DMS53 (cell line): Measurements from ENCODE around the gene DIP2A.
"Not testable (repeated sequence)": the region's sequence is repeated elsewhere in the genome, so short reads cannot be mapped to it uniquely, and the experiment has no call there.

Source experiments
- DNase-seq: peaks from one replicate; lab custom pipeline; 2025; lab: John Stamatoyannopoulos, UW

The DIP2A gene

DNA sequence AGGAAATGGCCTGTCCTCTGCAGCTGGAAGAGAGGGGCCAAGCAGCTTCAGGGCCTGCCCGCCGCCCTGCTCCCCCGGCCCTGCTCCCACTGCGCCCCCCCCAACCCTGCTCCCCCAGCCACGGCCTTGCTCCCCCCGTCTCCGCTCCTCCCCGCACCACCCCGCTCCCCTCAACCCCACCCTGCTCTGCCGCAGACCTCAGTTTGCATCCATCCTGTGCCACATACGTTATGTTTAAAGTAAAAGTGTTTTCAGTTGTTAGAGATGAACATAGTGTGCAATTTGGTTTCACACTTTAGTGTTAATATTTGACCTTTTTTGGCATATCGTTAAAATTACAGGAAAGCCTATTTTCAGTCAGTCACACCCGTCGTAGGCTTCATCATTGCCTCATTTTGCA is 34.1 kb upstream of the DIP2A start:
- no peak for DNase-seq

DNA sequence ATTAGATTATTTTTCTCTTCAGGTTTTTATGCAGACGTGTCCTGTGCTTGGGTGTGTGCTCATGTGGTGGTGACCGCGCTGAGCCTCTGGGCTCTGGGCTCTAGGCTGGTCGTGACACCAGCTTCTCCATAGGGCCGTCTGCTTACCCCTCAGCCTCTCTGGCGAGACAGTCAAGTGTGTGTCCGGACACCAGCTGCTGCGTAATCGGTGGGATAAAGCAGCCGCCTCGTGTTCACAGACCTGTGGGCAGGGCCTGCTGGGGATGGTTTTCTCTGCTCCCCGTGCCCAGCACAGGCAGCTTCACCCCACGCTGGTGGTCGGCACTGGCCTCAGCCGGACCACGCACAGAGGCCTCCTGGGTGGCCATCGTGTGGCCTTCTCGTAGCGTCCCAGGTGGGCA is 33.6 kb upstream of the DIP2A start:
- peak; percentile 91 for DNase-seq

DNA sequence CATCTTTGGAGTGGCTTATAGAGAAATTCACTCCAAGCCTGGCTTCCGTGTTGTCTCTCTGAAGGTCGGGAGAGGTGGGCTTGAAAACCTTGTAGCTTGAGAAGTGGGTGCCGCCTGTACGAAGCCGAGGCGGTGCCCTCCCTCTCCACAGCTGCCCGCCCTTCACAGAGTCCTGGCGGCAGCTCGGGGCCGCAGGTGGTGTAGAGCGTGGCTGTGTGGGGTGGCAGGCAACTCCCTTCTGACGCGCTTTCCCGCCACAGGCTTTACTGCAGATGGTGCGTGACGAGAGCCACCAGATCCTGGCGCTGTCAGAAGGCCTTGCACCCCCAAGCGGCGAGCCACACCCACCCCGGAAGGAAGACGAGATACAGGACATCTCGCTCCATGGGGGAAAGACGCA is 33.1 kb upstream of the DIP2A start:
- peak; percentile 94 for DNase-seq

DNA sequence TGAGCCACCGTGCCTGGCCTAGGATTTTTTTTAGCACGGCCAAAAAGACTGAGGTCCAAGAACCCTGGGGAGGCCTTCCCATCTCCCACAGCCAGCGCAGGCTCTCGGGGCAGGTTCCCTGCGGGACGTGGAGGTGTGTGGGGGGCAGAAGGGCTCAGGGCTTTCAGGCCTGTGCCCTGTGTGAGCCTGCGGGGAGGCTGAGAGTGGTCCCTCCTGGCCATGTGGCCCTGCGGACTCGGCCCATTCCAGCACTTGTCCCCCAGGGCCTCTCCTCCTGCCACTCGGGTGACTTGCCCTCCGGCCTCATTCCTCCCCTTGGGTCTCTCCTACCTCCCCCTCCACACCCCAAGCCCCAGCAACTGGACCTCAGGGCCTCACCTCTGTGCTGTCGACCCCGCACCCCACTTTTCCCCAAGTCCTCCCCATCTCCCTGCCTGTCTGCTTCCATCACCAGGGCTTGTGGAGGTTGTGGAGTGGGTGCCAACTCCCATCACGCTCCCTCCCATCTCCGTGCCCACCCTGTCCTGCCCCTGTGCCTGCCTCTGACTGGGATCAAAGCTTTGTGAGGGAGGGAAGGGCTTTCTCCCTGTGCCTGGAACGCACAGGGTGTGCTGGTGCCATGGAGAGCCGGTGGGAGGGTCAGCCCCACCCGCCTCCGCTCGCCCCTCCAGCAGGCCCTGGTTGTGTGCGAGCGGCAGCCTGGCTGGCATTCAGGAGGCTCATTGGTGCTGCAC is 32.2 kb upstream of the DIP2A start:
- no peak for DNase-seq

DNA sequence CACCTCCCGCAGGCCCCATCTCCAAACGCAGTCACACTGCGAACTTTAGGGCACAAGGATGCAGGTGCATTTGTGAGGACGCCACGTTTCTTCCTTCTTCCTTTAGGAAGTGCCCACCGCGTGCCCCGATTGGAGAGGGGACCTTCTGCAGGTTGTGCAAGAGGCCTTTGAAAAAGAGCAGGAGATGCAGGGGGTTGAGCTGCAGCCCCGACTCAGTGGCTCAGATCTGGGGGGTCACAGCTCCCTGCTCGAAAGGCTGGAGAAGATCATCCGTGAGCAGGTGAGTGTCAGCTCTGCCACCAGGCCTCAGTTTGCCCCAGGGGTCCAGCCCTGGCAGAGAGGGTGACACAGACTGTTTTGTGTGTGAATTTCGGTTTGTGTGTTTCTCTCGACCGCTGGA is 31.2 kb upstream of the DIP2A start:
- DNase-seq: no peak

DNA sequence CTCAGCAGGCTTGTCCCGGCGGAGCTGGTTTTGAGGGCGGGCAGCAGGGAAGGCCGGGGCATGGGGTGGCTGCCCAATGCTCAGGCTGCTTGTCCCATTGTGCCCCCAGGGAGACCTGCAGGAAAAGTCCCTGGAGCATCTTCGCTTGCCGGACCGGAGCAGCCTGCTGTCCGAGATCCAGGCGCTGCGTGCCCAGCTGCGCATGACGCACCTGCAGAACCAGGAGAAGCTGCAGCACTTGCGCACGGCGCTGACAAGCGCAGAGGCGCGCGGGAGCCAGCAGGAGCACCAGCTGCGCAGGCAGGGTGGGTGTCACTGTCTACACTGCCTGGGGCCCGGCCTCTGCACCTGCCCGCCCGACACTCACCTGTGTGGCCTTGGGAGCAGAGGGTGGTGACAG is 30.4 kb upstream of the DIP2A start:
- DNase-seq: no peak

DNA sequence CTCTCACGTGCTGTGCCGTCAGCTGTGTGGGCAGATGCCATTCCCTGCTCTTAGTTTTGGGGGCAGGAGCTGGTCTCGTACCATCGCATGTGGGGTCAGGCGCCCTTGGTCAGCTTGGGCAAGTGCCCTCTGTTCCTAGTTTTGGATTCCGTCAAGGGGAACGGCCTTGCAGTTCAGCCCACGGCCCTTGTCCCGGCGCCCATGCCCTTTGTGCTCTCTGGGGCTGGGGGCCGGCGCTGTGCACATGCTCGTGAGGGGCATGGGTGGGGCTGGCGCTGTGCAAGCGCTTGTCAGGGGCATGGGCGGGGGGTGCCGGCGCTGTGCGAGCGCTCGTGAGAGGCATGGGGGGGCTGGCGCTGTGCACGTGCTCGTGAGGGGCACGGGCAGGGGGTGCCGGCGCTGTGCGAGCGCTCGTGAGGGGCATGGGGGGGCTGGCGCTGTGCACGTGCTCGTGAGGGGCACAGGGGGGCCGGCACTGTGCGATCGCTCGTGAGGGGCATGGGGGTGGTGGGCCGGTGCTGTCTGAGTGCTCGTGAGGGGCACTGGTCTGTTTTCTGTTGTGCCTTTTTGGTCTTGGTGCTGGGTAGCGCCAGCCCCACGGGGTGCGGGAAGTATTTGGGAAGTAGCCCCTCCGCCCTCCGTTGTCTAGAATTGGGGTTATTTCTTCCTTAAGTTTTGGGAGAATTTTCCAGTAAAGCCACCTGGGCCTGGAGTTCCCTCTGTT is 29.5 kb upstream of the DIP2A start:
- no peak for DNase-seq

DNA sequence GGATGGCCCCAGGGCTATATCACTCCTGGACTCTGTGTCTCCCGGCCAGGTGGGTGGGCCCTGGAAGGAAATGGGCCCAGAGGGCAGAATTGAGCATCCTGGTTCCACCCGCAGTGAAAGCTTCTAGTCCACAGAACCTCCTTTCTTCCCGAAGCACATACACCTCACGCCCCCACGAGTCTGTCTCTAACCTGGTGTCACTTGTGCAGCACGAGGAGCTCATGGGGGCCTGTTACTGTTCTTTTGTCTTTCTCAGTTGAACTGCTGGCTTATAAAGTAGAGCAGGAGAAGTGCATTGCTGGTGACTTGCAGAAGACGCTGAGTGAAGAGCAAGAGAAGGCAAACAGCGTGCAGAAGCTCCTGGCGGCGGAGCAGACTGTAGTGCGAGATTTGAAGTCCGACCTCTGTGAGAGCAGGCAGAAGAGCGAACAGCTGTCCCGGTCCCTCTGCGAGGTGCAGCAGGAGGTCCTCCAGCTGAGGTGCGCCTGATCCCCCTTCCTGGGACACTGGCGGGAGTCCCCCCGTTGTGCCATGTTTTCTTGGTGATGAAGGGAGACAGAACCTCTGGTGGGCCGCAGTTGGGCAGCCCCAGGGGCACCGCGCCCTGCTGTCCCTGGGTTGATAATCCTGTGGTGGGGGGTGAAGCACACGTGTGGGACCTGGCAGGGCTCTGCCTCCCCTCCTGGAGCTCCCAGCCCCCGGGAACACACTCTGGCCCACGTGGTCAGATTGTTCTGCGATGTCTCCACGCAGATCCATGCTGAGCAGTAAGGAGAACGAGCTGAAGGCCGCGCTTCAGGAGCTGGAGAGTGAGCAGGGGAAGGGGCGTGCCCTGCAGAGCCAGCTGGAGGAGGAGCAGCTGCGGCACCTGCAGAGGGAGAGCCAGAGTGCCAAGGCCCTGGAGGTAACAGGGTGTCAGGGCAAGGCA is 28.7 kb upstream of the DIP2A start:
- DNase-seq: peak; percentile 11

DNA sequence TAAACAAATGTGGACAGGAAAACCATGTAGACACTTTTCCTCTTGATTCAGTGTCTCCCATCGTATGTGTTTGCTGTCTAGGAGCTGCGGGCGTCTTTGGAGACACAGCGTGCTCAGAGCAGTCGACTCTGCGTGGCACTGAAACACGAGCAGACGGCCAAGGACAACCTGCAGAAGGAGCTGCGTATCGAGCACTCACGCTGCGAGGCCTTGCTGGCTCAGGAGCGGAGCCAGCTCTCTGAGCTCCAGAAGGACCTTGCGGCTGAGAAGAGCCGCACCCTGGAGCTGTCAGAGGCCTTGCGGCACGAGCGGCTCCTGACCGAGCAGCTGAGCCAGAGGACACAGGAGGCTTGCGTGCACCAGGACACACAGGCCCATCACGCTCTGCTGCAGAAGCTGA is 27.2 kb upstream of the DIP2A start:
- no peak for DNase-seq

DNA sequence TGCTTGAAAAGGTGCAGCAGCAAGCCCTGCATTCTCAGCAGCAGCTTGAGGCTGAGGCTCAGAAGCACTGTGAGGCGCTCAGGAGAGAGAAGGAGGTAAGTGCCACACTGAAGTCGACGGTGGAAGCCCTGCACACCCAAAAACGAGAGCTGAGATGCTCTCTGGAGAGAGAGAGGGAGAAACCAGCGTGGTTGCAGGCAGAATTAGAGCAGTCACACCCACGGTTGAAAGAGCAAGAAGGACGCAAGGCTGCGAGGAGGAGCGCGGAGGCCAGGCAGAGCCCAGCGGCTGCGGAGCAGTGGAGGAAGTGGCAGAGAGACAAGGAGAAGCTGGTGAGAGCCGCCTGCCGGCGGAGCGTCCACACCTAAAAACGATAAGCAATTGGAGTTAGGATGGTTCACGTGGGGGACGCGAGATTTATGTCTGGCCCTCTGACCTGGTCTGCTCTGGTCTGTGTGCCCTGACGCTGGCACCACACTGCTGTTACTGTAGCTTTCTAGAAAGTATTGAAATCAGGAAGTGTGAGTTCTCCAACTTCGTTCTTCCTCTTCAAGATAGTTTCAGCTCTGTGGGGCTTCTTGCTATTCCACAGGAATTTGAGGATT is 26.7 kb upstream of the DIP2A start:
- DNase-seq: no peak

DNA sequence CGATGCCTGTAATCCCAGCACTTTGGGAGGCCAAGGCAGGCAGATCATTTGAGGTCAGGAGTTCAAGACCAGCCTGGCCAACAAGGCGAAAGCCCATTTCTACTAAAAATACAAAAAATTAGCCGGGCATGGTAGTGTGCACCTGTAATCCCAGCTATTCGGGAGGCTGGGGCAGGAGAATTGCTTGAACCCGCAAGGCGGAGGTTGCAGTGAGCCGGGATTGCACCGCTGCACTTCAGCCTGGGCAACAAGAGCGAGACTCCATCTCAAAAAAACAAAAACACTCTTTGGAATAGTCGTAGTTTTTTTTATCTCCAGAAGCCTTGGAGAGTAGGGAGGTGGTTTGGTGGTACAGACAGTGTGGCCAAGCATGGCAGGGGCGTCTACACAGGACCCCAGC is 25.6 kb upstream of the DIP2A start:
- not testable (repeated sequence) for DNase-seq

DNA sequence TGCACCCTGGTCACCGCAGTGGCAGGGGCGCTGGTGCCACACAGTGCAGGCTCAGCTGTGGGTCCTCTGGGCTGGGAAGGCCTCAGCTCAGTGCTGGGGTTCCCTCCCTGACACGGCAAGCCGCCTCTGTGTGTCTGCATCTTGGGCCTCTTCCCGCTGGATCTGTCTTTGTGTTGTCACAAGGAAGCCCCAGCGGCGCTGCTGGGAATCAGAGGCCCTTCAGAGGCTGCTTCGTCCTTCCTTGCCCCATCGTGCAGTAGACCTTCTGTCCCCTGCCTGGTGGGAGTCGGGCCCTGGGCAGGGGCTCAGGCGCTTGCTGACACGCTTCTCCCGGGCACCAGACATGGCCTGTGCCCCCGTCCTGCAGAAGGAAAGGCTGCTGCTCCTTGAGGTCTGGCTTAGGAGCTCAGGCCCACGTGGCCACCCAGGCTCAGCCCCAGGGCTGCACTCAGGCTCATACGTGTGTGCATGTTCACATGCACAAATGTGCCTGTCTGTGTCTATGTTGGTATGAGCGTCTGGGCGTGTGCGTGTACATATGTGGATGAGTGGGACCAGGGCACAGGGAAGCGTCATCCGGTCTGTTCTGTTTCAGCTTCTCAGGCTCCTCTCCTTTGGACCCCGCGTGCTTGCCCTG is 24.3 kb upstream of the DIP2A start:
- DNase-seq: no peak

DNA sequence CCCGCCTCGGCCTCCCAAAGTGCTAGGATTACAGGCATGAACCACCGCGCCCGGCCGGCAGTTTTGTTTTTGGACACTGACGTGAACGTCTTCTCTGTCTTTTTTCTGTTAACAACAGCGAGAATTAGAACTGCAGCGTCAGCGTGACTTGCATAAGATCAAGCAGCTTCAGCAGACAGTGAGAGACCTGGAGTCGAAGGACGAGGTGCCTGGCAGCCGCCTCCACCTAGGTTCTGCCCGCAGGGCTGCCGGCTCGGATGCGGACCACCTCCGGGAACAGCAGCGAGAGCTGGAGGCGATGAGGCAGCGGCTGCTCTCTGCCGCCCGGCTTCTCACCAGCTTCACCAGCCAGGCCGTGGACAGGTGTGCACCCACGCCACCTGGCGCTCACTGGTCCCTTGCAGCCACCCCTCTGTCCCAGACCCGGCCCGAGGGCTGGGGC is 22.9 kb upstream of the DIP2A start:
- no peak for DNase-seq

DNA sequence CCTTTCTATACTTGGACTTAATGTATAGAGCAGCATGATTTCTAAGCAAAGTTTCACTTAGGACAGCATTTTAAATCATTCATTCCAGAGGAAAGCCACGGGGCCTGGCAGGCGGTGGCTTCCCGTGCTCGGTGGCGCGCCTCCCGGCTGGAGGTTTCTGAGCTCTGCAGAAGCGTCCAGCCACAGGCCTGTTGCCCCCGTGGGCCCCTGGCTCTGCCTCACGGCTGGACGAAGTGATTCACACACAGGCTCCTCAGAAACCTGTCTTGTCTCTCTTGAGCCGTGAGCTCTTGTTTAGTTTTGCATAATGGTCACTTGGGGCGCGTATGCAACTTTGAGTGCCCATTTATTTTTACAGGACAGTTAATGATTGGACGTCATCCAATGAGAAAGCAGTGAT is 22.1 kb upstream of the DIP2A start:
- no peak for DNase-seq

DNA sequence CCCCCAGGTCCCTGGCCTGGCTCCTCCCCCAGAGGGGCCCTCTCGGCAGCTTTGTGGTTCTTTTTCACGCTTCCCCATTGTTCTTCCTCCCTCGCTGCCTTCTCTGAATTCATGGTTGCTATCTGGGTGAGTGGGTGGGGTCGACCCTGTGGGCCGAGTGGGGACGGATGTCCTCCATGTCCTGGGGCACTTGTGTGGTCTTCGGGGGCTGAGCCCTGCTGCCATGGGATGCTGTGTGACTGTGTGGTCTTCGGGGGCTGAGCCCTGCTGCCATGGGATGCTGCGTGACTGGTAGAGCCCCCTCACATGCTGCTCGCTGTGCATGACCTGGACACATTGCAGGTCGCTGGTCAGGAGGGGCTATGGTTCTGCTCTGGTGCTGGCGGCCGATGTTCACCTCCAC is 21.6 kb upstream of the DIP2A start:
- DNase-seq: no peak

DNA sequence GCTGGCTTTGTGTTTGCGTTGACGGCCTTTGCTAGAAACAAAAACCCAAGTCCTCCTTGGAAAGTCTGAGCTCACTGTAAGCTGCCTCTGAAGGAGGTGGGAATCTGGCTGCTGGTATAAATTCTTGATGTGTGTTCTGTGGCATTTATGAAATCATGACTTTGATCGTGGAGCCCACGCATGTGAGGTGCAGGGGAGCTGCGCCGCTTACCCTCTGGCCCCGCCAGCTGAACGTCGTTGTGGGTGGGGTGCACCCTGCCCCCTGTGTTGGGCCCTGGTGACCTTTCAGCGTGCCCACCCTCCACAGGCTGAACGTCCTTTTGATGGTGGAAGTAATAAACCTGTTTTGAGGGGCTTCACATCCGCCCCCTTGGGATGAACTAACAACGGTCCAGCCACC is 21.2 kb upstream of the DIP2A start:
- no peak for DNase-seq

DNA sequence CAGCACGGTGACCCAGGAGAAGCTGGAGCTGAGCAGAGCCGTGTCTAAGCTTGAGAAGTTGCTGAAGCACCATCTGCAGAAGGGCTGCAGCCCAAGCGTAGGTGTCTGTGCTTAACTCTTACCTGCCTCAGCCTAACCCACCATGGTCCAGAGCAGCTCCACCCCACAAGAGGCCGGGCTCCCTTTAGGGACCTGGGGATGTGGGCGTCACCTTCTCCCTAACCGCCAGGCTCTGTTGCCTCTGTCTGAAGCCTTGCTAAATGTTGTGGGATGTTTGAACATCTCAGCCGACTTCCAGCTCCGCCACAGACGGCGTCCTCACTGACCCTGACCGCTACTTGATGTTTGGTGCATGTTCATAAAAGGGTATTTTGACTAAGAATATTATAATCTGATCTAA is 20.4 kb upstream of the DIP2A start:
- no peak for DNase-seq

DNA sequence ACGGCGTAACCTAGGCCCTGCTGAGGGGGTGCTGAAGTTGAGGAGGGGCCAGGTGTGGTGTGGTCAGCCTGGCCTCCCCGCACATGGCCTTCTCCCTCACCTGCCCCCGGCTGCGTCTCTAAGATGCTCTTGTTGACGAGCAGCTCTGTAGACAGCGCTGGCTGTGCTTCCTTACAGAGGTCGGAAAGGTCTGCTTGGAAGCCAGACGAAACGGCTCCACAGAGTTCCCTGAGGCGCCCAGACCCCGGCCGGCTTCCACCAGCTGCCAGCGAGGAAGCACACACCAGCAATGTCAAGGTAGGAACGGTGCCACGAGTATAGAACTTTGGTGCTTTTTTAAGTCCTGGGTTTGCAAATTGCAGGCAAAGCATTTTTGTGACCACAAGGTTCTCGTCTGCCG is 18.8 kb upstream of the DIP2A start:
- no peak for DNase-seq

DNA sequence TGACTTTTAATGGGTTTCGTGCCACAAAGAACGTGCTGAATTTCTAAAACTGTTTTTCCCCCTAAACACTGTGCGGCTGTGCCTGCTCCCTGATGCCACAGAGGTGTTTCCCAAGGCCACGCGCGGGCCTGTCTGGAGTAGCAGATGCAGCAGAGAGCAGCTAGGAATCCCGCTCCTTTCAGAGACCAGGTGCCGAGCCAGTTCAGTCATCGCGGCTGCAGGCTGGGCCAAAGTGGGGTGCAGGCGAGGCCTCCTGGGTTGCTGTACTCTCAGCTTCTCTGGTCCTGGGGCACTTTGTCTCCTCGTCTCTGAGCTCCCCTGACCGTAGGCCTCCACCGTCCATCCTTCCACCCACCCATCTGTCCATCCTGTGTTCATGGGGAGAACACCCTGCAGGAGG is 17.4 kb upstream of the DIP2A start:
- DNase-seq: no peak

DNA sequence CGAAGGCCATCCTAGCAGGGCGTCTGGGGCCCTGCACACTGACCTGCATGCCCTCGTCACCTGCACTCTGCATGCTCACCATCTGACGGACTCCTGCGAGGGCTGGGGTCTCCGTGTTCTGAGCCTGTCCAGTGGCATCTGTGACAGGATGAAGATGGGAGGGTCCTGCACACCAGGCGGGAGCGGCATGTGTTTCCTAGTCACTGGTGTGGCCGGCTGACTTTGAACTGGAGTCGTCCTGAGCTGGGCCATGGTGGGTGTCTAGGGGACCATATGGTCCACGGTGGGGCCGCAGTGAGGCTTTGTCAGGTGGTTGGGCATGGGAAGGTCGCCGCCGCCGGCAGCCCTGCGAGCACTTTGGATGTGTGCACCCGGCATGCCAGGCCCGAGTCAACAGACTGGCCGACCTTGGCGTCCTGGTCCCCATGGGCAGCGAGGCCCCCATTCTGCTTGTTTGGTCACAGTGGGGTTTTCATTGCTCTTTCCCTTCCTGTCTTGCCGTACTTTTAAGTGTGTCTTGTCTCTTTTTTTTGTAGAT is 16.7 kb upstream of the DIP2A start:
- no peak for DNase-seq

DNA sequence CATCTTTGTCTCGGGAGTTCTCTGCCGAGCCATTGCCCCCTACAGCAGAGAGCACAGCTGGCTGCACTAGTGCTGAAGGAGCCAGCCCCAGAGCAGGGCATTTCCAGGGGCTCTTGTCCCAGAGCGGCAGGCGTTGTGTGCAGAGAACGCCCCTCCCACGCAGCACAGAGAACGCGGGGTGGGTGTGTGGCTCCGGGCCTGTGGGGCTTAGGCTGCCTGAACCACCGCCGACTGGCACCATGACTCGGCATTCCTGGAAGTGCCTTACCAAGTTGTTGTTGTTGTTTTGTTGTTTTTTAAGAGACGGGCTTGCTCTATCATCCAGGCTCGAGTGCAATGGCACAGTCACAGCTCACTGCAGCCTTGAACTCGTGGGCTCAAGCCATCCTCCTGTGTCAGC is 15.8 kb upstream of the DIP2A start:
- no peak for DNase-seq

DNA sequence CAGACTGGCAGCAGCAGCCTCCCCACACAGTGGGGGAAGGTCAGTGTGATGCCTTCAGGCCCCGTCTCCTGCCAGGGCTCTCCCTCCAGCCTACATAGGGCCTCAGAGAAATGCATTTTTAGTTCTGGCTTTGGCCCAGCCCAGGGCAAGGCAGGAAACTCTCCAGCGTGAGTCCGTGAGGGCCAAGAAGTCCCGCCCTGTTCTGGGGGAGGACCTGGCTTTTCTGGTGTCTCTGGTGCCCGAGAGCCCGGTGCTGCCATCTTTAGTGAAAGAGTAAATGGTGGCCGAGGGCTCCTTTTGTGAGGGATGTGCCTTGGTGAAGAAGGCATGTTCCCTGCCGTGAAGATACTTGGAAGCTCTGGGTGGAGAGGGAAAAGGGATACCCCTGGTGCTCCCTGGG is 14.8 kb upstream of the DIP2A start:
- DNase-seq: no peak
